HepG2 (cell line): Measurements from ENCODE around the gene ESAM. TPM values are rescaled to one million over a fixed set of nuclear protein-coding genes. Genes with fewer than 3 reads are reported as not detected.
A peak's percentile ranks its signal among the peaks of the same experiment; 100 is the strongest.

Source experiments
- ATAC-seq: fragments of 200-7000 bp; cut with Tn5 transposase; 3 replicates; pipeline ENCODE4 v1.9.1; 2020; ENCODE audit warnings: mild to moderate bottlenecking, moderate library complexity
- BruUV-seq: library from RNA; stranded (reverse); fragments of 400-500 nt; replicated peaks from 2 replicates; lab custom pipeline; 2021; lab: Mats Ljungman, UMichigan
- CTCF ChIA-PET: fragments of 300-600 bp; formaldehyde crosslinking; extraction: SDS; loops from one replicate; lab custom pipeline; 2021; ENCODE audit warnings: low total read pairs, inconsistent platforms, low intra/inter-chr PET ratio; lab: Yijun Ruan, JAX
- POLR2A ChIA-PET: fragments of 350-600 bp; sonication (Branson Sonifier 250); formaldehyde crosslinking; loops from one replicate; lab custom pipeline; 2020; ENCODE audit warnings: antibody characterized with exemption, inconsistent platforms; lab: Yijun Ruan, JAX
- DNase-seq: peaks from one replicate; pipeline ENCODE4 v3.0.0-alpha.2; 2015; ENCODE audit warnings: low spot score
- FAIRE-seq: peaks from 3 replicates; lab custom pipeline; 2011; peaks lifted over from hg19 to GRCh38; lab: Jason Lieb, UNC
- H2AFZ ChIP-seq: one replicate; pipeline ENCODE4 v1.6.1; 2011; ENCODE audit warnings: low read length, inconsistent platforms
- H3K27ac ChIP-seq: fragments of 300-600 bp; 3 replicates; pipeline ENCODE4 v1.8.0; 2011; ENCODE audit warnings: mixed run types, mild to moderate bottlenecking, mixed read lengths, low read length, inconsistent platforms; ENCODE audit not compliant: insufficient read depth; ENCODE audit errors: extremely low read length
- H3K27me3 ChIP-seq, 2 experiments: fragments of 200-600 bp in 1 of 2; 2 replicates in 1 of 2; 3 replicates in 1 of 2; pipeline versions ENCODE4 v1.6.0 to v1.8.0; 2011; ENCODE audit warnings: low read length in 2 of 2, mild to moderate bottlenecking in 2 of 2, moderate library complexity in 2 of 2, inconsistent platforms in 1 of 2; ENCODE audit not compliant: insufficient read depth in 2 of 2, control insufficient read depth in 1 of 2
- H3K36me3 ChIP-seq, 2 experiments: fragments of 200-600 bp in 1 of 2; replicated peaks in 1 of 2; 2 replicates in 1 of 2; 3 replicates in 1 of 2; pipeline versions ENCODE4 v1.5.1 to v1.8.0; 2011; ENCODE audit warnings: low read length in 2 of 2, inconsistent platforms in 1 of 2; ENCODE audit not compliant: insufficient read depth in 2 of 2, control insufficient read depth in 1 of 2
- H3K4me1 ChIP-seq: 2 replicates; pipeline ENCODE4 v1.5.1; 2012; ENCODE audit warnings: low read length, inconsistent platforms; ENCODE audit not compliant: insufficient read depth
- H3K4me2 ChIP-seq: 2 replicates; pipeline ENCODE4 v1.6.0; 2011; ENCODE audit warnings: low read depth, low read length, inconsistent platforms
- H3K4me3 ChIP-seq, 3 experiments: fragments of 200-600 bp in 1 of 3; sonication (generic), shearing (Covaris generic) in 1 of 3; replicated peaks in 1 of 3; 2 replicates each; pipeline ENCODE4 v1.5.1; 2011 to 2016; ENCODE audit warnings: low read length in 3 of 3, inconsistent platforms in 2 of 3, low read depth in 2 of 3, mild to moderate bottlenecking in 2 of 3, control low read depth in 1 of 3, mixed read lengths in 1 of 3; ENCODE audit not compliant: insufficient read depth in 1 of 3
- H3K79me2 ChIP-seq: one replicate; pipeline ENCODE4 v1.6.1; 2011; ENCODE audit warnings: low read length, inconsistent platforms; ENCODE audit not compliant: insufficient read depth
- H3K9ac ChIP-seq: 2 replicates; pipeline ENCODE4 v1.6.0; 2011; ENCODE audit warnings: mild to moderate bottlenecking, low read depth, low read length, inconsistent platforms; ENCODE audit not compliant: insufficient read depth
- H3K9me3 ChIP-seq: 2 replicates; pipeline ENCODE4 v1.5.1; 2012; ENCODE audit warnings: mild to moderate bottlenecking, low read length
- H4K20me1 ChIP-seq: 2 replicates; pipeline ENCODE4 v1.6.0; 2011; ENCODE audit warnings: inconsistent platforms, mild to moderate bottlenecking, low read length, moderate library complexity; ENCODE audit not compliant: insufficient read depth
- BCL3 ChIP-seq: sonication (generic); formaldehyde crosslinking; IDR thresholded peaks from 2 replicates; pipeline ENCODE4 v1.5.1; 2020; ENCODE audit warnings: mild to moderate bottlenecking, missing genetic modification reagents, moderate library complexity
- BCL6 ChIP-seq: IDR thresholded peaks from 2 replicates; pipeline ENCODE4 v1.6.1; 2016; ENCODE audit warnings: missing genetic modification reagents, missing compliant biosample characterization
- CBX2 ChIP-seq, 2 experiments: fragments of 200-600 bp in 1 of 2; sonication (generic); formaldehyde crosslinking in 1 of 2; IDR thresholded peaks; 2 replicates each; pipeline versions ENCODE4 v1.7.0 to v1.8.1; 2018 to 2022; ENCODE audit warnings: low read depth in 2 of 2, low read length in 1 of 2, mild to moderate bottlenecking in 1 of 2, missing genetic modification reagents in 1 of 2
- CENPX ChIP-seq: sonication (generic); formaldehyde crosslinking; IDR thresholded peaks from 2 replicates; pipeline ENCODE4 v1.9.0; 2021; ENCODE audit warnings: mild to moderate bottlenecking, missing genetic modification reagents, moderate library complexity
- EP300 ChIP-seq, 3 experiments: sonication (generic) in 1 of 3; formaldehyde crosslinking in 1 of 3; IDR thresholded peaks; 2 replicates each; pipeline versions ENCODE4 v1.5.1 to v1.6.1; 2011 to 2020; ENCODE audit warnings: low read depth in 2 of 3, low read length in 2 of 3, borderline replicate concordance in 1 of 3, improper control_type of control experiment in 1 of 3, mild to moderate bottlenecking in 1 of 3, missing genetic modification reagents in 1 of 3, moderate library complexity in 1 of 3
- MEIS2 ChIP-seq: sonication (generic); formaldehyde crosslinking; IDR thresholded peaks from 2 replicates; pipeline ENCODE4 v1.9.0; 2021; ENCODE audit warnings: mild to moderate bottlenecking, missing genetic modification reagents
- PBX3 ChIP-seq: sonication (generic); formaldehyde crosslinking; IDR thresholded peaks from 2 replicates; pipeline ENCODE4 v1.8.1; 2023; ENCODE audit warnings: missing genetic modification reagents, inconsistent platforms, borderline replicate concordance
- PHF21A ChIP-seq: sonication (generic); formaldehyde crosslinking; IDR thresholded peaks from 2 replicates; pipeline ENCODE4 v1.5.0; 2020; ENCODE audit warnings: mild to moderate bottlenecking, missing genetic modification reagents
- REPIN1 ChIP-seq: sonication (generic); formaldehyde crosslinking; IDR thresholded peaks from 2 replicates; pipeline ENCODE4 v1.8.0; 2022; ENCODE audit warnings: missing genetic modification reagents, low read depth, mild to moderate bottlenecking, borderline replicate concordance
- SNAPC2 ChIP-seq: sonication (generic); formaldehyde crosslinking; IDR thresholded peaks from 2 replicates; pipeline ENCODE4 v1.8.1; 2022; ENCODE audit warnings: mild to moderate bottlenecking, missing genetic modification reagents
- THAP11 ChIP-seq: IDR thresholded peaks from 2 replicates; pipeline ENCODE4 v1.6.1; 2016; ENCODE audit warnings: missing biosample characterization, missing genetic modification reagents
- TOPORS ChIP-seq: sonication (generic); formaldehyde crosslinking; IDR thresholded peaks from 2 replicates; pipeline ENCODE4 v1.8.0; 2023; ENCODE audit warnings: mild to moderate bottlenecking, missing genetic modification reagents
- ZBTB4 ChIP-seq: sonication (generic); formaldehyde crosslinking; IDR thresholded peaks from 2 replicates; pipeline ENCODE4 v1.4.0; 2020; ENCODE audit warnings: missing genetic modification reagents, mild to moderate bottlenecking, borderline replicate concordance
- ZNF710 ChIP-seq: sonication (generic); formaldehyde crosslinking; IDR thresholded peaks from 2 replicates; pipeline ENCODE4 v1.5.0; 2020; ENCODE audit warnings: mild to moderate bottlenecking, missing genetic modification reagents, borderline replicate concordance
- WGBS: methylation state at CpG from one replicate; pipeline ENCODE4 v1.1.6; 2017; ENCODE audit warnings: low lambda C conversion rate; 5-methylcytosine and 5-hydroxymethylcytosine counted together
- in situ Hi-C: cut with HindIII; loops from 2 replicates; pipeline ENCODE4 v1.10.0; 2017; ENCODE audit warnings: low pct_unique_long_range_greater_than_20kb; ENCODE audit not compliant: extremely low pct_ligation_motif_present
- intact Hi-C: fragments of 100-400 bp; cut with micrococcal nuclease; formaldehyde crosslinking; loops from one replicate; pipeline ENCODE4 v1.10.0; 2022; ENCODE audit not compliant: unreplicated experiment
- polyA plus RNA-seq, 8 experiments: library from polyadenylated mRNA; depleted of rRNA in 3 of 8; stranded (reverse) in 7 of 8; unstranded in 1 of 8; fragments of >200 nt; fragmentation: Illumina TruSeq in 4 of 8; extraction: Trizol in 4 of 8; gene quantifications; 2 replicates each; pipeline versions ENCODE4 v1.2.1 to v1.2.3, GENCODE V29; 2011 to 2016; ENCODE audit warnings: low read depth in 4 of 8, missing spikeins in 1 of 8, mixed read lengths in 1 of 8; ENCODE audit not compliant: insufficient read depth in 1 of 8
- total RNA-seq, 5 experiments: library from RNA; depleted of rRNA; stranded (reverse); fragments of >200 nt; fragmentation: Illumina TruSeq; extraction: Trizol; gene quantifications; 2 replicates each; pipeline ENCODE4 v1.2.3, GENCODE V29; 2016; ENCODE audit warnings: low read depth in 1 of 5

The ESAM gene
- total and polyA plus RNA-seq, 2 of the 13 experiments (the other 11 are each of a cell fraction or from before 2014, with no cell fraction given): 1.2 to 6.8 TPM

GRCh38 chr11:124752471-124753102, 9.5 kb downstream of the ESAM start:
- POLR2A ChIA-PET: interaction anchor here (1.5 kb wide), 1 partner anchor 79 kb away, joined by 3 read pairs; the partner anchor contains the start of genes SIAE and SPA17
- Histone ChIP-seq H2AFZ (no peak overlapping the region), H3K79me2 (no peaks in the 10 kb centered on the region), H3K27me3 (peaks cover 0 to 46% of the 10 kb centered on the region in 2 experiments; a peak in 4 of 5 replicates), H3K4me3 (peak overlapping the region; percentile 44 to 65 (median 60); a peak in 4 of 6 replicates), H3K9ac (no peak overlapping the region), H3K36me3 (no peaks in the 10 kb centered on the region), H3K4me1 (peaks cover 62% of the 10 kb centered on the region), H3K9me3 (no peaks in the 10 kb centered on the region), H3K27ac (no peak overlapping the region)
- DNase-seq (no peak), FAIRE-seq (no peak)
- WGBS: 64% methylated on average over 8 of the region's 10 CpGs
- TF ChIP-seq ZBTB4 (CRISPR knock-in tag) (no peak), REPIN1 (CRISPR knock-in tag) (no peak), BCL3 (CRISPR knock-in tag) (no peak), BCL6 (CRISPR knock-in tag) (no peak), EP300 (IDR thresholded peaks at IDR 0.05; ENCODE audit: low read depth in 2 of 2, low read length in 2 of 2) (no peak), EP300 (CRISPR knock-in tag; IDR thresholded peaks at IDR 0.05; ENCODE audit: borderline replicate concordance) (no peak), PBX3 (CRISPR knock-in tag) (no peak), SNAPC2 (CRISPR knock-in tag) (no peak), CBX2 (IDR thresholded peaks at IDR 0.05; ENCODE audit: low read depth, low read length) (no peak), CBX2 (CRISPR knock-in tag; IDR thresholded peaks at IDR 0.05; ENCODE audit: low read depth) (no peak), MEIS2 (no peak), TOPORS (CRISPR knock-in tag) (no peak), CENPX (CRISPR knock-in tag) (no peak), ZNF710 (CRISPR knock-in tag) (no peak), PHF21A (CRISPR knock-in tag) (no peak), THAP11 (CRISPR knock-in tag) (no peak)
- TF ChIP-seq, all 625 proteins: peak for 0
- intact Hi-C loops: no loop called here
- Histone ChIP-seq H3K4me2 (peak overlapping the region; percentile 71), H4K20me1 (no peaks in the 10 kb centered on the region)
- in situ Hi-C loops: no loop called here
- no peak for ATAC-seq
- no TSS peak for BruUV-seq
- CTCF ChIA-PET: no interaction called here
